MCF 10A (cell line): ENCODE data around the gene HDAC5. TPM values are rescaled to one million over a fixed set of nuclear protein-coding genes. Genes with fewer than 3 reads are reported as not detected.
"Not testable (repeated sequence)": the region's sequence is repeated elsewhere in the genome, so short reads cannot be mapped to it uniquely, and the experiment has no call there.

Source experiments
- BruUV-seq: library from RNA; stranded (reverse); fragments of 400-500 nt; replicated peaks from 2 replicates; lab custom pipeline; 2021; lab: Mats Ljungman, UMichigan
- CTCF ChIA-PET: fragments of 300-600 bp; sonication (Branson Sonifier 250); formaldehyde crosslinking; extraction: SDS; loops from one replicate; lab custom pipeline; 2021; ENCODE audit warnings: antibody characterized with exemption, inconsistent platforms; lab: Yijun Ruan, JAX
- POLR2A ChIA-PET: fragments of 300-600, 350-650 bp; sonication (Branson Sonifier 250); formaldehyde crosslinking; extraction: SDS; loops from one replicate; lab custom pipeline; 2020; ENCODE audit warnings: antibody characterized with exemption, inconsistent platforms; lab: Yijun Ruan, JAX
- DNase-seq: peaks from one replicate; pipeline ENCODE4 v3.0.0-alpha.2; 2018; ENCODE audit not compliant: unreplicated experiment
- H3K27ac Mint-ChIP-seq: one replicate; pipeline ENCODE4 v1.8.0; 2022; ENCODE audit warnings: mild to moderate bottlenecking, low read depth, mixed read lengths; ENCODE audit not compliant: unreplicated experiment
- H3K27me3 Mint-ChIP-seq: one replicate; pipeline ENCODE4 v1.8.0; 2022; ENCODE audit warnings: mixed read lengths; ENCODE audit not compliant: insufficient read depth, unreplicated experiment
- H3K36me3 Mint-ChIP-seq: one replicate; pipeline ENCODE4 v1.8.0; 2022; ENCODE audit warnings: mild to moderate bottlenecking, moderate library complexity, mixed read lengths; ENCODE audit not compliant: insufficient read depth, unreplicated experiment
- H3K4me1 Mint-ChIP-seq: one replicate; pipeline ENCODE4 v1.8.0; 2022; ENCODE audit warnings: mixed read lengths; ENCODE audit not compliant: insufficient read depth, unreplicated experiment
- H3K4me3 Mint-ChIP-seq: one replicate; pipeline ENCODE4 v1.8.0; 2022; ENCODE audit warnings: mild to moderate bottlenecking, moderate library complexity, mixed read lengths; ENCODE audit not compliant: unreplicated experiment
- H3K9me3 Mint-ChIP-seq: one replicate; pipeline ENCODE4 v1.8.0; 2022; ENCODE audit warnings: mixed read lengths; ENCODE audit not compliant: unreplicated experiment
- CTCF ChIP-seq: fragments of 200-600 bp; IDR thresholded peaks from one replicate; pipeline ENCODE4 v1.8.0; 2022; ENCODE audit warnings: antibody characterized with exemption, mild to moderate bottlenecking; ENCODE audit not compliant: unreplicated experiment
- intact Hi-C: fragments of 100-400 bp; cut with micrococcal nuclease; formaldehyde crosslinking; loops from 2 replicates; pipeline ENCODE4 v1.14.1; 2022
- total RNA-seq: library from RNA; stranded (reverse); gene quantifications from 2 replicates; pipeline ENCODE4 v1.2.3, GENCODE V29; 2022

HDAC5 gene
- total RNA-seq, 1 experiment from 2014 or later, result 12.1 TPM

GRCh38 chr17:44102849-44103622, 20.4 kb downstream of the HDAC5 start:
- Mint-ChIP-seq H3K36me3 (peaks cover 9% of the 10 kb centered on the region), H3K9me3 (no peaks in the 10 kb centered on the region), H3K4me3 (no peak overlapping the region), H3K27ac (no peak overlapping the region), H3K4me1 (peaks cover 9% of the 10 kb centered on the region), H3K27me3 (no peaks in the 10 kb centered on the region)
- intact Hi-C loops, result no loop called here
- TF ChIP-seq CTCF, result no peak
- ChIA-PET POLR2A (interaction anchor here (0.6 kb wide), 1 partner anchor 16 kb away, joined by 3 read pairs; no protein-coding TSS in a partner anchor), CTCF (interaction anchor here (0.8 kb wide), 1 partner anchor 19 kb away, joined by 4 read pairs; no protein-coding TSS in a partner anchor)
- no peak for DNase-seq
- BruUV-seq, result no TSS peak

- ChIA-PET POLR2A (interaction anchor here (0.6 kb wide), 1 partner anchor 37 kb away, joined by 3 read pairs; no protein-coding TSS in a partner anchor), CTCF (interaction anchor here (0.7 kb wide), 1 partner anchor 163 kb away, joined by 3 read pairs; no protein-coding TSS in a partner anchor)
- H3K4me3 Mint-ChIP-seq, H3K27me3 Mint-ChIP-seq, H3K27ac Mint-ChIP-seq, DNase-seq, H3K9me3 Mint-ChIP-seq, intact Hi-C loops, BruUV-seq, H3K4me1 Mint-ChIP-seq: not testable (repeated sequence)
- H3K36me3 Mint-ChIP-seq, result peaks cover 11% of the 10 kb centered on the region
Observed at GRCh38 chr17:44101858-44102257, 21.6 kb downstream of the HDAC5 start.

- CTCF ChIA-PET, result interaction anchor here (0.6 to 0.9 kb wide), 4 partner anchors 9 to 879 kb away, joined by 3 to 4 read pairs (median 3); no protein-coding TSS in a partner anchor
- Mint-ChIP-seq H3K36me3 (peaks cover 6% of the 10 kb centered on the region), H3K4me1 (peaks cover 11% of the 10 kb centered on the region), H3K4me3 (no peak overlapping the region), H3K9me3 (no peaks in the 10 kb centered on the region), H3K27ac (no peak overlapping the region), H3K27me3 (no peaks in the 10 kb centered on the region)
- no peak for DNase-seq
- intact Hi-C loops, result no loop called here
- BruUV-seq, result no TSS peak
- no peak for TF ChIP-seq CTCF
- POLR2A ChIA-PET, result interaction anchor here (0.7 kb wide), 1 partner anchor 24 kb away, joined by 3 read pairs; no protein-coding TSS in a partner anchor
Observed at GRCh38 chr17:44097110-44097958, 26.1 kb downstream of the HDAC5 start.

- Mint-ChIP-seq H3K4me1 (peaks cover 11% of the 10 kb centered on the region), H3K27me3 (no peaks in the 10 kb centered on the region), H3K4me3 (no peak overlapping the region), H3K36me3 (peaks cover 12% of the 10 kb centered on the region), H3K27ac (no peak overlapping the region), H3K9me3 (no peaks in the 10 kb centered on the region)
- peak; percentile 59 for DNase-seq
- intact Hi-C loops, result no loop called here
- BruUV-seq, result no TSS peak
- no peak for TF ChIP-seq CTCF
- ChIA-PET CTCF (interaction anchor here (1.6 kb wide), 1 partner anchor 20 kb away, joined by 6 read pairs; no protein-coding TSS in a partner anchor), POLR2A (no interaction called here)
Observed at GRCh38 chr17:44095647-44096496, 27.6 kb downstream of the HDAC5 start.
